NCI-H226 (cell line): ENCODE results near the gene BMP10.
A peak's percentile ranks its signal among the peaks of the same experiment; 100 is the strongest.

Experiments
- DNase-seq: peaks from one replicate; pipeline ENCODE4 v3.0.0-alpha.2; 2015

The BMP10 gene

DNA sequence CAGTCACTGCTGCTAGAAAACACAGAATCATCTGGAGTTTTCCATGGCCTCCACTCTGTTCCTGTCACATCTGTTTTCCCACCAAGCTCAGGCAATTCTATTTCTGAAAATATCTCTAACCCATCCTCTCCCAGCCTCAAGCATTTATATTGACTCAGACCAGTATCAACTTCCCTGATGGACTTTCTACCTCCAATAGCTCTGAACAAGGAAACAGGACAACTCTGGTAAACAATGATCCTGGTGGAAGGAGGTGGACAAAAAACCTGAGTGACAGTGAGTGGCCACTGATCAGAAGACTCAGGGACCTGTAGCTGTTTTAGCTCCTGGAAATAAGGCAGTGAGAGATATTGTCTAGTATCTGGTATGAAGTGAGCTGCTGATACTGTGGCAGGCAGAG lies 23.4 kb downstream of the BMP10 start:
- DNase-seq: no peak

DNA sequence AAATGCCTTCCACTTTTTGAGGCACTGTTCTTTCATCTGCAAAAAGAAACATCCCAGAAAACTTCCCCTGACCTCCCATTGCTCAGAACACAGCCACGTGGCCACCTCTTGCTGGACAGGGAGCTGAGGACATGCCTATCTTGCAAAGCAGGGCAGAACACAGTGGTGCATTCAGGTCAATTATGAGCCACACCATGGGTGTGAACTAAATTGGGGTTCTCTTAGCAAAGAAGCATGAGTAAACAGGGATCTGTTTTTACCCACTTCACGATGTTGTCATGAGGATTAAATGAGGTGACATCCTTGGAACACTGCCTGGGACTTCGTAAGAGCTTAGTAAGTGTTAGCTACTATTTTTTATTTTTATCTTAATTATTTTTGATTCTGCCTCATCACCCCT lies 25.1 kb downstream of the BMP10 start:
- no peak for DNase-seq

DNA sequence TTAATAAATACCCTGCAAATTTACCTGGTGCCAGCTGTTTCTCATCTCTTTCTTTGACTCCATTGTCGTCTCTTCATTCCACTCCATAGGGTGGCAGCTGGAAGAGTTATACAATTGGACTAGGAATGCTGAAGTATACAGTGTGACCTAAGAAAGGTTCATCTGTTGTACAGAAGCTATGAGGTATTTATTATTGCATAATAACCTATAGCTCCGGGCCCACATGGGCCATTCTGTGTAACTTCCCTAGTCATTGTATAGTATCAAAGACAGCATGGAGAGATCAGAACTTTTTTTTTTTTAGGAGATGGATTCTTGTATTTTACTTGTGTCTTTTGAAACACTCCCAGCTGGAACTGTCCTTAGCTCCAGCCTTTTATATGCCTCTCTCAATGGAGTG lies 26.2 kb downstream of the BMP10 start:
- no peak for DNase-seq

DNA sequence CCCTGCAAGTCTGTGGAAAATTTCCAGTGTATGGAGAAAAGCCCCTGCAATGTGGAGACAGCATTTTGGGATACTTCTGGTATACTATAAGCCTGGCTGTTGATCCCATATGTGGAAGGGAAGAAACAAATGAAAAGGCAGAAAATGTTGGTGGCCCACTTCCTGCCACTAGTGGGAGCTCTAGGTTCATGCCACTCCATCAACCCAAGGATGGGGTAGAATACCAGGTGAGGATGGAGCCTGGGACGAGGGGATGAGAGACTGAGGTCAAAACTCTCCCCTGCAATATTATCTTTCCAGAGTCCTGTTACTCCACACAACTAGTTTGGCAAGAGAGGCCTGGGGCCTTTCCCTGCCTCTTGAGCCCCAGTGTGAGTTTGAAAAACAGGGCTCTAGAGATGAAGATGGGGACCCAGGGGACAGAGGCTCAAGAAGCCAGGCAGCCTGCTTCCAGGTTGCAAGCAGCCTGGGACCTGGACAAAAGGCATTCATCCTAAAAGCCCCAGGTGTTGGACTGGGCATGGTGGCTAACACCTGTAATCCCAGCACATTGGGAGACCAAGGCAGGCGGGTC lies 31.9 kb downstream of the BMP10 start:
- DNase-seq: no peak

- no peak for DNase-seq
Observed at GRCh38 chr2:68838641-68839040, 32.6 kb downstream of the BMP10 start.

GRCh38 chr2:68837861-68838341 lies 33.3 kb downstream of the BMP10 start:
- DNase-seq: peak; percentile 17

GRCh38 chr2:68837164-68837860 lies 33.9 kb downstream of the BMP10 start:
- no peak for DNase-seq

DNA sequence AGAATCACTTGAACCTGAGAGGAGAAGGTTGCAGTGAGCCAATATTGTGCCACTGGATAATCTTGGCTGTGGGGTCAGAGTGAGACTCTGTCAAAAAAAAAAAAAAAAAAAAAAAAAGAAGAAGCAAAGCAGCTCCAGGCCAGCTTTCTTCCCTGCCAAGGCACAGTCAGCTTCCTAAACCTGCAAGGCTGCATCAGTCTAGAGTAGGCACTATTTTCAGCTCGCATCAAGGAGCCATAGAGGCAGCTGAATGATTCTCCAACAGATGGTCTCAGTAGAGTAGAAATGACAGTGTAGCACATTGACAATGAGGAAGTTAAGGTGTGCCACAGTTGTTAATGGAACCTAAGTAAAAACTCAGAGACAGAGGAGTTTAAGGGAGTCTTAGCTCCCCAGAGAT lies 35.6 kb downstream of the BMP10 start:
- DNase-seq: no peak

DNA sequence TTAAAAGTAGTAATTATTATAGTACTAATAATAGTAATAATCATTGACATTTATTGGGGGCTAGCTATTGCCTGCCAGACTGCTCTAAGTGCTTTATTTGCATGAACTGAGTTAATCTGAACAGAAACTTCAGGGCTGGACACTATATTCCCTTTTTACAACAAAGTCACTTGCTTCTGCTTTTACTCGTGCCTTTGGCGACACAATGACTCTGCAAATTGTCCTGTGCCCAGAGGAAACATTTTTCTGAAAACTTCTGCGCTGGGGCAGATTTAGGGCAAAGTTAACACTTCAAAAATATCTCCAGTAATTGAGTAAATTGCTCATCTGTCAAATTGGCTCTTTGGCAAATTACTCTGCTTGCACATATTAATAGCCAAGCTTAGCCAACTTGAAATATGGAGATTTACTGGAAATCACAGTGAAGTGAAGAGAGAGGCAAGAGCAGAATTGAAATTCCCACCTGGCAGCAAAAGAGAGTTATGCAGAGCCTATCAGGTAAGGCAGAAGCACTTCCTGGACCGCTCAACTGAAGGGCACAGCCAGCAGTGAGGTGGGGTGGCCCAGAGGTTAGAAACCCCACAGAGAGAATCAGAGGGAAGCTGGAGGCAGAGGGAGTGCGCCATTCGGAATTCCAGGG lies 36.3 kb downstream of the BMP10 start:
- no peak for DNase-seq

- DNase-seq: no peak
Observed at GRCh38 chr2:68833162-68833561, 38.0 kb downstream of the BMP10 start.

DNA sequence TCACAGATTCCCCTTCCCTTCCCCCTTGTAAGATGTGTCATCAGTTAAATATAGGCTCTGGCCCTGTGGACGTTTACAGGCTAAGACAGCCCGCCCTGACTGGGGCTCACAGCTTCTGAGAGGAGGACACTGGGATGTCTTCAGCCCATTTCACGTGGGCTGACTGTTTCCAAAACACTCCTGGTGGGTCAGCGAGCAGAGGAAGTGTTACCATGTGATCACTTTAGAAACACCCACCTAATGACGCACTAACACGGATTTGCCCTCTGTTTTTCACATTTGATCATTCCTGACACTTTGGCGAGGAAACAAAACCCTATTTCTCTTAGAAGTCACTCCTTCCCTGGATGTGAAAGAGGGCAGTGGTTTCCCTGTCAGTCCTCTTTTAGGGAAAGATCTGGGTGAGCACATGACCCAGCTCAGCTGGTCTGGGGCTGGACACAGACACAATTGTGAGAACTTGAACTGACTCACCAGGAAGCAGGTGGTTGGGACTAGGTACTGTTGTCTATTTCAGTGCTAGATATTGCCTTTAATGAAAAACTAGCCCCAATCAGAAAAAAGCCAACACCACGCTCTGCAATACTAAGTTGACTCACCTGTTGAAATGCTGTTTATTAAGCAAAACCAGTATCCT lies 38.8 kb downstream of the BMP10 start:
- peak; percentile 41 for DNase-seq

DNA sequence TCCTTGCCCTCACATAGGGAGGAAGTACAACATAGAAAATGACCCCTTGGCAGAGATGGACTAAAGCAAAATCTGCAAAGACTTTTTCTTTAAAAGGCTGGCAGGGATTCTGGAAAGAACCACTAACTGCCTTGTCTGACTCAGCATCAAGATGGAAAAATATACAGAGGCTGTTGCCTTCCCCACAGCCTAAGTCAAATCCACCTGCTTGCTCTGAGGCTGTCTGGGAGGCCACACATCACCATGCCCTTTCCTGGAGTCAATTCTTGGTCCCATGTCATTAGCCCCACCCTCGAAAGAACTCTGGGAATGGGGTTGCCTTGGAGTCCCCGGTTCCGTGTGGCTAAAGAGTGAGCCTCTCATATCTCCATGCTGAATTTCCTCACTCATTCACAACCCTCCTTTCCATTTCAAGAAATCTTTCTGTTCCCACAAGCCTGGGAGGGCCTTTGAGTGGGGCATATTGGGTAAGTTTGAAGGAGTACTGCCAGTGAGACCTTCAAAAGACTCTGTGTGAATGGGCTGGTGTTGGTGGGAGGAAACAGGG lies 39.4 kb downstream of the BMP10 start:
- peak; percentile 47 for DNase-seq

GRCh38 chr2:68829749-68830148 lies 41.4 kb downstream of the BMP10 start:
- DNase-seq: no peak

GRCh38 chr2:68828887-68829708 lies 42.1 kb downstream of the BMP10 start:
- DNase-seq: peak; percentile 95

- peak; percentile 61 for DNase-seq
Observed at GRCh38 chr2:68827666-68828065, 43.5 kb downstream of the BMP10 start.

- no peak for DNase-seq
Observed at GRCh38 chr2:68825866-68826265, 45.3 kb downstream of the BMP10 start.

- DNase-seq: peak; percentile 47
Observed at GRCh38 chr2:68824831-68825230, 46.4 kb downstream of the BMP10 start.

DNA sequence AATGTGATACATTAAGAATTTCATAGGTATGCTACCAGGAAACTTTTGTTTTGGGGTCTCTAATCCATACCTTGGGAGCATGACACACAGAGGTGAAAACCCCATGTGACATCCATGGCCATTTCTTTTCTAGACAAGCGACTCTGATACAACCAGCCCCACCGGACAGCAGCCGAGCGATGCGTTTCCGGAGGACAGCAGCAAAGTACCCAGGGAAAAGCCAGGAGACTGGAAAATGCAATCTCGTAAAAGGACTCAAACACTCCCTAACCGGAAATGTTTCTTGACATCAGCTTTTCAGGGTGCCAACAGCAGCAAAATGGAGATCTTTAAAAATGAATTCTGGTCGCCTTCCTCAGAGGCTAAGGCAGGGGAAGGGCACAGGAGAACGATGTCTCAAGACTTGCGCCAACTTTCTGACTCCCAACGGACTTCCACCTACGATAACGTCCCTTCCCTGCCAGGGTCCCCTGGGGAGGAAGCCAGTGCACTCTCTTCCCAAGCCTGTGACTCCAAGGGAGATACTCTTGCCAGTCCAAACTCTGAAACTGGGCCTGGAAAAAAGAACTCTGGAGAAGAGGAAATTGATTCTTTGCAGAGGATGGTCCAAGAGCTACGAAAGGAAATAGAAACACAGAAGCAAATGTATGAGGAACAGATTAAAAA lies 48.9 kb downstream of the BMP10 start:
- DNase-seq: no peak

GRCh38 chr2:68819556-68819955 lies 51.6 kb downstream of the BMP10 start:
- DNase-seq: no peak

GRCh38 chr2:68817306-68817705 lies 53.9 kb downstream of the BMP10 start:
- DNase-seq: no peak
